MV-4-11 (cell line): ENCODE data around the gene TEDC1.
"Not testable (repeated sequence)": the region's sequence is repeated elsewhere in the genome, so short reads cannot be mapped to it uniquely, and the experiment has no call there.

Experiments used
- DNase-seq: peaks from one replicate; lab custom pipeline; 2025; lab: John Stamatoyannopoulos, UW

TEDC1 gene

DNA sequence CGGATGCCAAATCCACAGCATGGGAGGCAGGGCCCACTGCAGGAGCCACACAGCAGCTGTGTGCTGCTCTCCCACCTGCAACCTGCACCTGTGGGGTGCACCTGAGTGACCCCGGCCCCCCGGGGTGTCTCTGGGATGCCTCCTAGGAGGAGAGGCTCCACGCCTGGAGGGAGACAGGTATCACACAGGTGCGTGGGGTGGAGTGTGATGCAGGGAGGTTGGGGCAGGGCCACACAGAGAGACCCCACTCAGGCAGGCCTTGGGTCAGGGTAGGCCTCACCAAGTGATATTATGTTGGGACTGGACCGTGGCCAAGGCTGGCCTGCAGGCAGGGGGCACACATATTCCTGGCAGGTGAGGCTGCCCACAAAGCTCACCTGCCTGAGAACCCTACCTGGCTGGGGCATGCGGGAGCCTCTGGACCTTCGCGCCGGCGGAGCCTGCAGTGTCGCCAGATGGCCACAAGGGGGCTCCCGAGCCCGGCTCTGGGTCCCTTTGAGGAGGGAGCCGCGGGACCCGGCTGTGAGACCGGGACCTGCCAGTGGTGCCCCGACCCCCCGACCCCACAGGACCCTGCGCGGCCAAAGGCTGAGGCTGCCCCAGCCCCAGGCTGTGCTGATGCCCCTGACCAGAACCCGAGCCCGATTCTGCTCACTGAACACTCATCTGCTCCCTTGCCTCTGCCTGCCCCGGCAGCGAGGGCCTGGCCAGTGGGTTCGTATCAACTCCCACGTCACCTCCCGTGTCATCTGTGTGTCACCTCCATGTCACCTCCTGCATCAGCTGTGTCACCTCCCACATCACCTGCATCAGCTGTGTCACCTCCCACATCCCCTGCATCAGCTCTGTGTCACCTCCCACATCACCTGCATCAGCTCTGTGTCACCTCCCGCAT lies 46.8 kb downstream of the TEDC1 start:
- peak; percentile 8 for DNase-seq

DNA sequence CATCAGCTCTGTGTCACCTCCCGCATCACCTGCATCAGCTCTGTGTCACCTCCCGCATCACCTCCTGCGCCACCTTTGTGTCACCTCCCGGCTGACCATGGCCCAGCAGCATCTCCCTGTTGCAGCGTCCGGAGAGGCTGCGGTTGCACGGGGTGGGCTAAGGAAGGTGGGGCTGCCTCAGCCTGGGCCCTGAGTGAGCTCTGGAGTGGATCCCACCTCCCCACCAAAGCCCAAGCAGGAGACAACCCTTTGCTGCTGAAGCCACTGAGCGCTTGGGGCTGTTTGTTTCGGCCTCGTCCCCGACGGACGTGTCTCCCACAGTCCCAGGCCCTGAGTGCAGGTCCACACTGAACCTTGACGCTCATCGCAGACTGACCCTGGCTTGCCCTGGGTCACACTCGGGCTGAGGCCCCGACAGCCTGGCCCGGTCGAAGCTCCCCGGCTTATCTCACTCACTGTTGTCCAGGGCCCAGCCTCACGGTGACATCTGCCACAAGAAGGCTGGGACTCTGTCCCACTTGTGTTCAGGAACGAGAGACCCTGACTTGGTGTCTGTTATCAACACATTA lies 47.5 kb downstream of the TEDC1 start:
- no peak for DNase-seq

DNA sequence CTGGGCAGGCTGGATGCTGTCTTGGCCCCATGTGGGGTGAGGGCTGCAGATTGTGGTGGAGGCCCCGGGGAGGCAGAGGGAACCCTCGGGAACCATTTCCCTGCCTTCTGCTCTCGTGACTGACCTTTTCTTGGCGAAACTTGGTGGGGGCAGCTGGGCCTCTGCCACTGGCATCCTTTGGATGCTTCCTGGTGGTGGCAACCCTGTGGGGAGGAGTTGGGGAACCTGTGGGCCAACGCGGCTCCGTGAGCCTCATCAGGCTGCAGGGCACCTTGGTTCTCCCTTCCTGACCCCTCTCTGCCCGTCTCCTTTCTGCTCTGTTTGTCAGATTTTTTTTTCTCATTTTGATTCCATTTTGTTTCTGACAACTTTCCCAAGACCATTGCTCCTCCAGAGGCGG lies 49.8 kb downstream of the TEDC1 start:
- DNase-seq, result no peak

DNA sequence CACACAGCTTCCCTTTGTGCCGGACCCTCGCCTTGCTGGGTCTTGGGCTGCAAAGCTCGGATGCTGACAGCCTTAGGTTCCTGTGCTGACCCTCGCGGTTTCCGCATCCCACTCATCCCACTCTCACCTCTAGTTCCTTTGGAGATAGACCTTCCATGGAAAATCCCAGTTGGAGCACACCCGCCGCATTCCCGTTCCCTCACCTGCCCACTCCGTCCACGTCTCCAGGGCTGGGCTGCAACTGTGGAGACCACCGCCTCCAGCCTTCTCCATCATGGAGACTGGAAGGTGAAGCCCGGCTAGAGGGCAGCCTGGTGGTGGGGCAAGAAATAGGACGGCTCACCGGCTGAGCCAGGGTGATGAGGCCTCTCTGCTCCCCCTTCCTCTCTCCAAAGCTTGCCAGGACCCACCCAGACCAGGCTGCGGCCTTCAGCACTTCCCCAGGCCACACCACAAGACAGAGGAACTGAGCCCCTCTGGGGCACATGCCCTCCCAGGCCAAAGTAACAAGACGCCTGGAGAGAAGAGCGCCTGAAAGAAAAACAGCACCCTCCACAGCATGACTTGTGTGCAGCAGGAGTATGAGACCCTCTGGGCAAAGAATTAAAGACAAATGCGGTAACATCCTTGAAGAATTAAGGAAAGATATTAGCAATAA lies 50.3 kb downstream of the TEDC1 start:
- peak; percentile 80 for DNase-seq

DNA sequence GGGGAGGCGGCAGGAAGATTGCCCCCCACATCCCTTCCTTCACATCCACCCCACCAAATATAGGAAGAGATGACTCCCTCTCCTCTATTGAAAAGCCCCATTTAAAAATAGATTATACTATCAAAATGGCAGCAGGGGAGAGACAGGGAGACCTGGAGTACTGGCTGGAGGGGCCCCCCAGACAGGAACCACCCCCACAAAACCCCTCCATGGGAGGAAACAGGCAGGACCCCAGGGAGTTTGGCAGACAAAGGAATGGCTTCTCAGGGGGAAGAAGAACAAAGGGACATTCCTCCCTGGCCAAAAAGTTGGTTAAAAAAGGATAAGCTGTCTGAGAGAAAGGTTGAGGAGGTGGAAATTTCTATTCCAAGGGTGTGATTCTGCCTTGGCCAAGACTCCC lies 54.6 kb downstream of the TEDC1 start:
- DNase-seq, result not testable (repeated sequence)

DNA sequence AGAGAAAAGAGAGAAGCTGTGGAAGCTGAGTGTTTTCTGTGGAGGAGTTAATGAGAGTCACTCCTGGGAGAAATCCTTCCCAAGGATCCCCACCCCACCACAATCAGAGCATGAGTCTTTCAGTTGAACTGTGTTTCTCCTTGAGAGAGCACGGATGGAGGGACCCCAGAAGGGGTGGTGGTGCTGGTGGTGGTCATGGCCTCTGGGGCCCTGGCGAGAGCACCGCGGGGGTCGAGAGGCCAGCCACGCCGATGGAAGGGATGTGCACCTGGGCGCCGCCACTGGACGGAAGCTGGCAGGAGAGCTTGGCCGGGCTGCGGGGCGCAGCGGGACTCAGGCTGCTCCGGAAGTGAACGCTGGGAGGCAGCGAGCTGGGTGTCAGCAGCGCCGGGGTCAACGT lies 55.4 kb downstream of the TEDC1 start:
- not testable (repeated sequence) for DNase-seq

DNA sequence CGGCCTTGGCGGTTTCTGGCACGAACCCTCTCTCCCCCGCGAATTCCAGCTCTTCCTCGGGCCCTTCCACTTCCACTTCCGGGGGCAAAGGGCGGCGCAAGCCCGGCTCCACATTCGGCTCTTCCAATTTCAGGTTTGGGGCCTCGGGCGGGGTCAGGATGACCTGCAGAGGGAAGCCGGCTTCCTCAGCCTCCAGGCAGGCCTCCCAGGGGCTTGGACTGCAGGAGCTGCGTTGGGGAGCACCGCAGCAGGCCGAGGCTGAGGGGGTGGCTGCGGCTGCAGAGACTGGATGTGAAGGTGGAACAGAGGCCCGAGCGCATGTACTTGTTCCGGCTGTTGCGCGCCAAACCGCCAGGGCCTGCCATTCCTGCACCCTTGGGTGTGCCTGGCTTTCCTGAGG lies 56.0 kb downstream of the TEDC1 start:
- DNase-seq, result not testable (repeated sequence)

DNA sequence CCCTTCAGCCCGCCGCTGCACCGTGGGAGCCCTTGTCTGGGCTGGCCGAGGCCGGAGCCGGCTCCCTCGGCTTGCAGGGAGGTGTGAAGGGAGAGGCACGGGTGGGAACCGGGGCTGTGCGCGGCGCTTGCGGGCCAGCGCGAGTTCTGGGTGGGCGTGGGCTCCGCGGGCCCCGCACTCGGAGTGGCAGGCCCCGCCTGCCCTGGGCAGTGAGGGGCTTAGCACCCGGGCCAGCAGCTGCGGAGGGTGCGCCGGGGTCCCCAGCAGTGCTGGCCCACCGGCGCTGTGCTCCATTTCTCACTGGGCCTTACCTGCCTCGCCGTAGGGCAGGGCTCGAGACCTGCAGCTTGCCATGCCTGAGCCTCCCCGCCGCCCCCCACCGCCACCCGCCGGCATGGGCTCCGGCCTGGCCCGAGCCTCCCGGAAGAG lies 56.7 kb downstream of the TEDC1 start:
- no peak for DNase-seq
